IPS-18a (cell line): ENCODE measurements around the gene SPHKAP.
"Not testable (repeated sequence)": the region's sequence is repeated elsewhere in the genome, so short reads cannot be mapped to it uniquely, and the experiment has no call there.

Experiments
- H3K27ac ChIP-seq: one replicate; pipeline ENCODE4 v1.5.1; 2013; ENCODE audit warnings: low read length
- H3K27me3 ChIP-seq: one replicate; pipeline ENCODE4 v1.6.1; 2013; ENCODE audit warnings: mild to moderate bottlenecking, low read length; ENCODE audit not compliant: control insufficient read depth, insufficient read depth
- H3K36me3 ChIP-seq: one replicate; pipeline ENCODE4 v1.6.1; 2013; ENCODE audit warnings: low read depth, low read length; ENCODE audit not compliant: control insufficient read depth
- H3K4me1 ChIP-seq: one replicate; pipeline ENCODE4 v1.6.1; 2013; ENCODE audit warnings: low read depth, low read length; ENCODE audit not compliant: control insufficient read depth
- H3K4me3 ChIP-seq: one replicate; pipeline ENCODE4 v1.5.1; 2013; ENCODE audit warnings: low read length
- H3K9ac ChIP-seq: one replicate; pipeline ENCODE4 v1.6.1; 2013; ENCODE audit warnings: mild to moderate bottlenecking, low read length, moderate library complexity
- H3K9me3 ChIP-seq: one replicate; pipeline ENCODE4 v1.6.1; 2013; ENCODE audit warnings: low read depth, low read length; ENCODE audit not compliant: control insufficient read depth

SPHKAP gene, protein sequence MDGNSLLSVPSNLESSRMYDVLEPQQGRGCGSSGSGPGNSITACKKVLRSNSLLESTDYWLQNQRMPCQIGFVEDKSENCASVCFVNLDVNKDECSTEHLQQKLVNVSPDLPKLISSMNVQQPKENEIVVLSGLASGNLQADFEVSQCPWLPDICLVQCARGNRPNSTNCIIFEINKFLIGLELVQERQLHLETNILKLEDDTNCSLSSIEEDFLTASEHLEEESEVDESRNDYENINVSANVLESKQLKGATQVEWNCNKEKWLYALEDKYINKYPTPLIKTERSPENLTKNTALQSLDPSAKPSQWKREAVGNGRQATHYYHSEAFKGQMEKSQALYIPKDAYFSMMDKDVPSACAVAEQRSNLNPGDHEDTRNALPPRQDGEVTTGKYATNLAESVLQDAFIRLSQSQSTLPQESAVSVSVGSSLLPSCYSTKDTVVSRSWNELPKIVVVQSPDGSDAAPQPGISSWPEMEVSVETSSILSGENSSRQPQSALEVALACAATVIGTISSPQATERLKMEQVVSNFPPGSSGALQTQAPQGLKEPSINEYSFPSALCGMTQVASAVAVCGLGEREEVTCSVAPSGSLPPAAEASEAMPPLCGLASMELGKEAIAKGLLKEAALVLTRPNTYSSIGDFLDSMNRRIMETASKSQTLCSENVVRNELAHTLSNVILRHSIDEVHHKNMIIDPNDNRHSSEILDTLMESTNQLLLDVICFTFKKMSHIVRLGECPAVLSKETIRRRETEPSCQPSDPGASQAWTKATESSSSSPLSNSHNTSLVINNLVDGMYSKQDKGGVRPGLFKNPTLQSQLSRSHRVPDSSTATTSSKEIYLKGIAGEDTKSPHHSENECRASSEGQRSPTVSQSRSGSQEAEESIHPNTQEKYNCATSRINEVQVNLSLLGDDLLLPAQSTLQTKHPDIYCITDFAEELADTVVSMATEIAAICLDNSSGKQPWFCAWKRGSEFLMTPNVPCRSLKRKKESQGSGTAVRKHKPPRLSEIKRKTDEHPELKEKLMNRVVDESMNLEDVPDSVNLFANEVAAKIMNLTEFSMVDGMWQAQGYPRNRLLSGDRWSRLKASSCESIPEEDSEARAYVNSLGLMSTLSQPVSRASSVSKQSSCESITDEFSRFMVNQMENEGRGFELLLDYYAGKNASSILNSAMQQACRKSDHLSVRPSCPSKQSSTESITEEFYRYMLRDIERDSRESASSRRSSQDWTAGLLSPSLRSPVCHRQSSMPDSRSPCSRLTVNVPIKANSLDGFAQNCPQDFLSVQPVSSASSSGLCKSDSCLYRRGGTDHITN (N-terminal part only)

DNA sequence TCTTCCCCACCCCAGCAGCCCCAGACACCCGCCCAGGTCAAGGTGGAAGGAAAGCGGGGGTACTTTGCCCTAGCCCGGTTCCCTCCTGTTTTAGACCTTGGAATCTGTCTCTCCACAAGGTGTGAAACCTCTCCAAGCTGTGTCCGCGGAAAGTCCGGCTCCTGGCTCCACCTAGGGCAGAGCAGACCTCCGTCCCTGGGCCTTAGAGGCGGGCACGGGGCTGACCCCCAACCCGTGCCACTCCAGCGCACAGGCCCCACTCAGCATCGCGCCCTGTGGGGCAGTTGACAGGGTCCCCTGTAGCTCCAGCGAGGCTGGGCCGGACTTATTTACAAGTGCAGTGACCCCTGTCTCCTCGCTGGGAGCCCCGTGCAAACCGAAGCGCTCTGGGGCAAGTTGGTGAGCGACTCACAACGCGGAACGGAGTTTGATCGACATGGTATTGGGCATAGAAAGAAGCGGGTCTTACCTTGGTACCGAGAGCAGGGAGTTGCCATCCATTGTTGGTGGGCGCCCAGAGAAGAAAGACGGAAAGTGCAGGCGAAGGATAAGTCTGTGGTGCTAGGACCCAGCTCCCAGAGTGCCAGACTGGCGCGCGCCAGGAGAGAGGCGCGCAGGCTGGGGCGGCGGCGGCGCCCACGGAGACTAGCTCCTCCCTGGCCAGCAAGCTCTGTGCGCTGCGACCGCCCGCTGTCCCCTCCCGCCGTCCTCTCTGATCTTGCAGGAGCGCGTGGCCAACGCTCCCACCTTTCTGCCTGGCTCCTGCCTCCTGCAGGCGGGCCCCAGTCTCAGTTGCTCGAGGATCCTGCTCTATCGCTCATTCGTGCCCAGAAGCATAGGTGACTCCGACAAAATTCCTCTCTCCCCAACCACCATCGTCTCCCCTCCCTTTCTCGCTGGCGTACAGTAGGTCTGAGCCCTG lies at the start of gene SPHKAP:
Gene SPHKAP, minus strand, starts transcription at position 590 of the 922 bp plus-strand sequence. Its CDS starts 89 bp downstream, at position 501.
- Histone ChIP-seq H3K9me3 (no peaks in the 10 kb centered on the region), H3K27me3 (peaks cover 44% of the 10 kb centered on the region), H3K36me3 (no peaks in the 10 kb centered on the region), H3K4me1 (peaks cover 5% of the 10 kb centered on the region), H3K27ac (no peak within 1 kb of the TSS), H3K9ac (peak within 1 kb of the TSS; percentile 22), H3K4me3 (peak within 1 kb of the TSS; percentile 73)

DNA sequence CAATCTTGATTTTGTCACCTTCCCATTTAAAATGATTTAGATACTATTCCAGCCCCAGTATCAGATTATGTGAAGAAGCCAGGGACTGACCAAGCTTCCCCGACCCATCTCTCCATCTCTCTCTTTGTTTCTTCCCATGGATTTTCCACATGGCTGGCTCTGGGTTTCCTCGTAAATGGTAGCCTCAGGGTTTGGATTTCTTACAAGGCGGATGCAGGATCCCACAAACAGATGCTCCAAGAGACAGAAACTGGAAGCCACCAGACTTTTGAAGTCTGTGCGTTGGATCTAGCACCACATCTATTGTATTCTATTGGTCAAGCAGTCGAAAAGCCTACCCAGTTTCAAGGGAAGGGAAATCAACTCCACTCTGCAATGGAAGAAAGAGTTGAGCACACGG lies 46.0 kb upstream of the SPHKAP start:
- Histone ChIP-seq H3K9ac (no peak overlapping the region), H3K4me1 (no peaks in the 10 kb centered on the region), H3K9me3 (no peaks in the 10 kb centered on the region), H3K27me3 (no peaks in the 10 kb centered on the region), H3K36me3 (no peaks in the 10 kb centered on the region), H3K4me3 (no peak overlapping the region), H3K27ac (no peak overlapping the region)

DNA sequence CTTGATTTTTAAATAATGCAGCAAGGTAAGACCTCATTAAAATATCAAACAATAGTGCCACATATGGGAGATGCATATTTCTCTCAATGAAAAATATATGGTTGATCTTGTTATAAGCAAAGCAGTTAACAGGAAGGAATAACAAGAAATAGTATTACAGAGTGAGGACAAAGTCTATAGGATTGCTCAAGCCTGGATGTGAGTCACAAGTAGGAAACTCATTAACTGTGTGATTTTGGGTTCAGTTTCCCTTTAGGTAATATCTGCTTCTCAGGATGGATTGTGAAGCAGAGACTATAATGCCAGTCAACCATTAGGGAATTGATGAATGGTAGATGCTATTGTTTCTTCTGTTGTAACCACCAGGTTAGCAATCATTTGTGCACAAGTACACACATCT lies 42.9 kb upstream of the SPHKAP start:
- no peak overlapping the region for H3K9ac ChIP-seq
- H3K36me3 ChIP-seq: no peaks in the 10 kb centered on the region
- H3K27me3 ChIP-seq: no peaks in the 10 kb centered on the region
- H3K27ac ChIP-seq: no peak overlapping the region
- H3K4me3 ChIP-seq: no peak overlapping the region
- H3K9me3 ChIP-seq: no peaks in the 10 kb centered on the region
- no peaks in the 10 kb centered on the region for H3K4me1 ChIP-seq

DNA sequence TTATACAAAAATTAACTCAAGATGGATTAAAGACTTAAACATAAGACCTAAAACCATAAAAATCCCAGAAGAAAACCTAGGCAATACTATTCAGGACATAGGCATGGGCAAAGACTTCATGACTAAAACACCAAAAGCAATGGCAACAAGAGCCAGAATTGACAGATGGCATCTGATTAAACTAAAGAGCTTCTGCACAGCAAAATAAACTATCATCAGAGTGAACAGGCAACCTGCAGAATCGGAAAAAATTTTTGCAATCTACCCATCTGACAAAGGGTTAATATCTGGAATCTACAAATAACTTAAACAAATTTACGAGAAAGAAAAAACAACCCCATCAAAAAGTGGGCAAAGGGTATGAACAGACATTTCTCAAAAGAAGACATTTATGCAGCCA lies 37.1 kb upstream of the SPHKAP start:
- H3K27ac ChIP-seq, H3K9me3 ChIP-seq, H3K9ac ChIP-seq, H3K27me3 ChIP-seq, H3K36me3 ChIP-seq, H3K4me1 ChIP-seq, H3K4me3 ChIP-seq: not testable (repeated sequence)

DNA sequence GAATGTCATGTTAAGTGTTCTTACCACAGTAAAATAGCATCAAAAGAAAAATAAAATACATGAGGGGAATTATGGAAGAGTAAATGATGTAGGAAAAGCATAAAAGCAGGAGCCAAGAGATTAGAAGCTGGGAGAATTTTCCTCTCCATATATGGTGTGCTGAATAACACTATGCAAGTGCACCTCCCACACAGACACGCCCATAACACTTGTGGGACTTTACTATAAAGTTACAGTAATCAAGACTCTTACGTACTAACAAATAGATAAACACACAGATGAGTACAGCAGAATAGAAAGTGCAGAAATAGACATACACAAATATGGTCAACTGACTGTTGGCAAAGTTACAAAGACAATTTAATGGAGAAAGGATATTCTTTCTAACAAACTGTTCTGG lies 16.0 kb upstream of the SPHKAP start:
- H3K4me3 ChIP-seq: no peak overlapping the region
- no peaks in the 10 kb centered on the region for H3K4me1 ChIP-seq
- no peak overlapping the region for H3K27ac ChIP-seq
- no peaks in the 10 kb centered on the region for H3K36me3 ChIP-seq
- H3K27me3 ChIP-seq: no peaks in the 10 kb centered on the region
- no peaks in the 10 kb centered on the region for H3K9me3 ChIP-seq
- H3K9ac ChIP-seq: no peak overlapping the region

DNA sequence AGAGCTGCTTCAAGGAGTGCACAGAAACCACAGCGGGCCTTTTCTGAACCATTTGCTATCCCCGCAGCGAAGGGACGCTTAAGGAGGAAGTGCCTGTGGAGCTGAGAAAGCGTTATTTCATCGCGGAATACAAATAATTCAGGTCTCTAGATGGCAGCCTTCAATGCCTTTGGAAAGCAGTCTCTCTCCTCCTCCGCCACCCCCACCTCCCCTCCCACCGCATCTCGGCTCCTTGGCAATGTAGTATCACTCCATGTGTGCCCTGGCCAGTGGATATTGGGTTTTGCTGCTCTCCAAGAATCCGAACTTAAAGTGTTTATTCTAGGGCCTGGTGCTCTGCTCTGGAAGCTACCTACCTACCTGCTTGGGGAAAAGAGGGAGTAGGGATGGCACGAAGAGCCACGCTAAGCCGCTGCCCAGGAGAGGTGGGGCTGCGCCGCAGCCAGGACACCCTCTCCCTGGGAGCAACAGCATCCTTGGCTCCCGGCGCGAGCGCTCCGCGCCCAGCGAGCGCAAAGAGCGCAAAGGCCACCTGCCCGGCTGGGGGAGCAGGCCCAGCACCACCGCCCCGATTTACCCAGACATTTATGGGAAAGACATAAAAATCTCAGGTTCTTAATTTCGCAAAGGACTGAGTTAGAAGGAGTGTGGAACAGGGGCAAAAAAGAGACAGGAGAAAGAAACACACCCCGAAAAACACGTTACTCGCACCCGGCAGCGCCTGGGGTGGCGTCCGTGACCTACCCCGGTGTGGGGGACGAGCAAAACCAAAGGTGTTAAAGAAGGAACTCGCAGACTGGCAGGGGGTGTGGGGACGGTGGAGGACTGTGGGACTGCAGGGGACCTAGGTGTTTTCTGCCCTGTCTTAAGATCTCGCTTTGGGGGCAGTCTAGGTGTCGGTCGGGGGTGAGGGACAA lies 1.0 kb downstream of the SPHKAP start:
- no peak overlapping the region for H3K27ac ChIP-seq
- H3K27me3 ChIP-seq: peaks cover 44% of the 10 kb centered on the region
- peaks cover 5% of the 10 kb centered on the region for H3K4me1 ChIP-seq
- no peak overlapping the region for H3K9ac ChIP-seq
- H3K9me3 ChIP-seq: no peaks in the 10 kb centered on the region
- peak overlapping the region; percentile 73 for H3K4me3 ChIP-seq
- no peaks in the 10 kb centered on the region for H3K36me3 ChIP-seq

DNA sequence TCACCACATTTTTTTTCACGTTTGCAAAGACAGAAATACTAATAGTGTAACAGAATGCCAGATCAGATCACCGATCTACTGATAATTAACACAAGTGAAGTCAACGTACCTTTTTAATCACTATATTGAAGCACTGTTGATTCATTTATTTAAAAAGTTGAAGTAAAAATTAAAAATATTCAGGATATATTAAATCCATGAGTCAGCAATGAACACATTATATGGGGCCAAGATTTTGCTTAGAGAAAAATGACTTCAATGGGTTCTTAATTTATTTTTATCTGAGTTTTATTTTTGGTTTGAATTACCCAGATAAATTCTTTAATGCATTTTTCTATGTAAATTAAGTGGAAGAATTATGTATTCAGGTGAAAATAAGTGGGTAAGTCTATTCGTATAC lies 14.2 kb downstream of the SPHKAP start:
- Histone ChIP-seq H3K9ac (no peak overlapping the region), H3K4me3 (no peak overlapping the region), H3K27ac (no peak overlapping the region), H3K27me3 (no peaks in the 10 kb centered on the region), H3K9me3 (no peaks in the 10 kb centered on the region), H3K4me1 (no peaks in the 10 kb centered on the region), H3K36me3 (no peaks in the 10 kb centered on the region)

DNA sequence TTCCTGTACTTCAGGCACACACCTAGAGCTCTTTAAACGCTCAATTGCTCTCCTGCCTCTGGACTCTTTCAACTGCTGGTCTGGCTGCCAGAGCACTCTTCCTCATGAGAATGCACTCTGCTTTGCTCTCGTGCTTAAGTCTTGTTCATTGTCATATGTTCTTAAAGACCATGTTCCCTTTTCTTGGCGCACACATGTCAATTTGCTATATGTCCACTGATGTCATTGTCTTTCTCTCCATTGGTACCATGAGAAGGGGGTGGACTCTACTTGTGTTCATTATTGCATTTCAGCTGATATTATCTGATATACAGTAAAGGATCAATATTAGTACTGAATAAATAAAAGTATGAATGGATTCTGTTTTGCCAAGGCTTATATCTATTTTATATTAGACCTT lies 16.8 kb downstream of the SPHKAP start:
- no peak overlapping the region for H3K4me3 ChIP-seq

DNA sequence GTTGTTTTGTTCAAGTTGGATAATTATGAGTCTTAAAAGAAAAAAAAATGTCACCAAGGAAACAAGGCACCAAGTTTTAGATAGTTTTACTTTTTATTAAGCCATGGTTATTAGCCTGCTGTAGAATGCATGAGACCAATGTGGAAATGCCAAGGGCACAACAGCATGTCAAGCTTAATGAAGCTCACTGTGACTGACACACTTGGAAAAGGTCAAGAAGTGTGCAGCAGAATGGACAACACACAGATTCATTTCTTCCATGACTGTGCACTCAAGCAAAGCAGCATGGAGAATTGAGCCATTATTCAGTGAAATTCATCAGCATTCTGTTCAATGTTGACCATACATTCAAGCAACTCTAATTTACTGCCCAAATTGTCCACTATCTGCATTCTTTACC lies 23.6 kb downstream of the SPHKAP start:
- no peaks in the 10 kb centered on the region for H3K27me3 ChIP-seq
- no peak overlapping the region for H3K9ac ChIP-seq
- H3K27ac ChIP-seq: no peak overlapping the region
- no peak overlapping the region for H3K4me3 ChIP-seq
- H3K4me1 ChIP-seq: no peaks in the 10 kb centered on the region
- H3K36me3 ChIP-seq: no peaks in the 10 kb centered on the region
- no peaks in the 10 kb centered on the region for H3K9me3 ChIP-seq

More for the DNA sequence above, 16.8 kb downstream of the SPHKAP start:
- no peak overlapping the region for H3K27ac ChIP-seq
- H3K9me3 ChIP-seq: no peaks in the 10 kb centered on the region
- no peaks in the 10 kb centered on the region for H3K36me3 ChIP-seq
- H3K4me1 ChIP-seq: no peaks in the 10 kb centered on the region
- H3K9ac ChIP-seq: no peak overlapping the region
- no peaks in the 10 kb centered on the region for H3K27me3 ChIP-seq

DNA sequence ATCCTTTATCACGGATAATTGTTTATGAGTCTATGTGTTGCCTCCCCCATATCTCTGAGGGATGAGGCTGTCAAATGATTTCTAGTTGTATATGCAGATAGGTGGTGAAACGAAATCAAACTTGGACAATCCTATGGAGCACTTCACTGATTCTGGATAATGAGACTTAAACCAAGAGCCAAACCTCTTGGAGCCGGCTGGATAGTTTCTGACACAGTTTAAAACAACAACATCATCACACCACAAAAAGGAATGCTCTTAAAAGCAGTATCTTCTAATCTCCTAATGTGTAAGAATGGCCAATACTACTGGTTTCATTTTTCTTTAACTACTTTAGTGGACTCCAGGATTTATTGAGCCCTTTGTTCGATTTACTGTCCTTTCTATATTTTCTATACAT lies 36.5 kb downstream of the SPHKAP start:
- no peak overlapping the region for H3K4me3 ChIP-seq
- no peaks in the 10 kb centered on the region for H3K4me1 ChIP-seq
- H3K9ac ChIP-seq: no peak overlapping the region
- no peaks in the 10 kb centered on the region for H3K36me3 ChIP-seq
- H3K27me3 ChIP-seq: no peaks in the 10 kb centered on the region
- no peaks in the 10 kb centered on the region for H3K9me3 ChIP-seq
- no peak overlapping the region for H3K27ac ChIP-seq
